Left lung (tissue), 10 donors: Measurements from ENCODE around the gene NTRK2. TPM values are rescaled to one million over a fixed set of nuclear protein-coding genes. Genes with fewer than 3 reads are reported as not detected.

Experiments used
- ATAC-seq: fragments of 200-7000 bp; cut with Tn5 transposase; one replicate; pipeline ENCODE4 v1.9.1; 2020; ENCODE audit warnings: moderate library complexity
- DNase-seq, 4 donors: peaks; one replicate each; pipeline ENCODE4 v3.0.0-alpha.2; 2013 to 2020
- H3K27ac ChIP-seq, 2 donors: fragments of 200-600 bp; sonication (generic) in 1 of 2; one replicate each; pipeline versions ENCODE4 v1.5.0 to v1.8.0; 2020 to 2021
- H3K27me3 ChIP-seq, 2 donors: fragments of 200-600 bp; sonication (generic) in 1 of 2; one replicate each; pipeline versions ENCODE4 v1.5.0 to v1.8.0; 2020 to 2021
- H3K36me3 ChIP-seq, 2 donors: fragments of 200-600 bp; sonication (generic) in 1 of 2; one replicate each; pipeline versions ENCODE4 v1.5.0 to v1.8.0; 2020 to 2021
- H3K4me1 ChIP-seq, 2 donors: fragments of 200-600 bp; one replicate each; pipeline ENCODE4 v1.8.0; 2021
- H3K4me3 ChIP-seq, 2 donors: fragments of 200-600 bp; sonication (generic) in 1 of 2; one replicate each; pipeline versions ENCODE4 v1.5.0 to v1.8.0; 2020 to 2021; ENCODE audit warnings: mild to moderate bottlenecking in 1 of 2
- H3K9me3 ChIP-seq, 2 donors: fragments of 200-600 bp; sonication (generic) in 1 of 2; one replicate each; pipeline versions ENCODE4 v1.5.0 to v1.8.0; 2020 to 2021
- CTCF ChIP-seq, 2 donors: fragments of 200-600 bp; sonication (generic) in 1 of 2; IDR thresholded peaks; one replicate each; pipeline versions ENCODE4 v1.5.0 to v1.8.0; 2021; ENCODE audit warnings: antibody characterized with exemption in 2 of 2
- intact Hi-C, 2 donors: fragments of 100-400 bp; cut with DNase I; formaldehyde crosslinking; loops; one replicate each; pipeline versions ENCODE4 v1.11.2 to v1.14.2; 2022
- polyA plus RNA-seq, 6 donors: library from polyadenylated mRNA; unstranded; fragments of 120-200 nt; gene quantifications; one replicate each; pipeline ENCODE4 v1.2.1, GENCODE V29; 2013; ENCODE audit not compliant: insufficient read length in 6 of 6
- total RNA-seq, 2 donors: library from RNA; stranded (reverse); fragmentation: NEBNext Ultra II Directional; extraction: Animal tissue kit (Norgen Biotek cat#: 25700); gene quantifications; one replicate each; pipeline ENCODE4 v1.2.1, GENCODE V29; 2021
- donor health status: DM: no; HTN: yes; CAD: no.
- donor health status: DM: no; HTN: no; CAD: no.

NTRK2 gene
- total and polyA plus RNA-seq, 8 donors, result 0.29 to 3.8 (median 1.7) TPM

GRCh38 chr9:85046475-85046874, 376.9 kb downstream of the NTRK2 start:
- H3K36me3 ChIP-seq, result no peaks in the 10 kb centered on the region
- TF ChIP-seq CTCF (IDR thresholded peaks at IDR 0.05), result no peak
- H3K27ac ChIP-seq, result no peak overlapping the region
- H3K4me3 ChIP-seq, result no peak overlapping the region
- H3K27me3 ChIP-seq, result peaks cover 0 to 2% of the 10 kb centered on the region in 2 donors
- DNase-seq (no peak), ATAC-seq (no peak)
- no peaks in the 10 kb centered on the region for H3K9me3 ChIP-seq
- intact Hi-C loops, result no loop called here
- H3K4me1 ChIP-seq, result no peaks in the 10 kb centered on the region

- intact Hi-C loops, result no loop called here
- no peak overlapping the region for H3K27ac ChIP-seq
- no peaks in the 10 kb centered on the region for H3K4me1 ChIP-seq
- no peaks in the 10 kb centered on the region for H3K9me3 ChIP-seq
- no peak for TF ChIP-seq CTCF (IDR thresholded peaks at IDR 0.05)
- H3K36me3 ChIP-seq, result no peaks in the 10 kb centered on the region
- no peak for DNase-seq
- no peak for ATAC-seq
- H3K4me3 ChIP-seq, result no peak overlapping the region
- no peaks in the 10 kb centered on the region for H3K27me3 ChIP-seq
Measured at GRCh38 chr9:85053206-85053786, 383.8 kb downstream of the NTRK2 start.

- no peaks in the 10 kb centered on the region for H3K4me1 ChIP-seq
- no peak overlapping the region for H3K4me3 ChIP-seq
- ATAC-seq (no peak), DNase-seq (no peak)
- H3K9me3 ChIP-seq, result no peaks in the 10 kb centered on the region
- no peak overlapping the region for H3K27ac ChIP-seq
- no peaks in the 10 kb centered on the region for H3K27me3 ChIP-seq
- TF ChIP-seq CTCF (IDR thresholded peaks at IDR 0.05), result no peak
- no peaks in the 10 kb centered on the region for H3K36me3 ChIP-seq
- intact Hi-C loops, result no loop called here
Measured at GRCh38 chr9:85054017-85054416, 384.5 kb downstream of the NTRK2 start.

GRCh38 chr9:85055506-85056202, 386.1 kb downstream of the NTRK2 start:
- intact Hi-C loops, result no loop called here

More at GRCh38 chr9:85055506-85056202, 386.1 kb downstream of the NTRK2 start:
- no peak for DNase-seq
- Histone ChIP-seq H3K27me3 (no peaks in the 10 kb centered on the region), H3K4me3 (no peak overlapping the region), H3K4me1 (no peaks in the 10 kb centered on the region), H3K36me3 (no peaks in the 10 kb centered on the region), H3K27ac (no peak overlapping the region), H3K9me3 (no peaks in the 10 kb centered on the region)
- no peak for TF ChIP-seq CTCF (IDR thresholded peaks at IDR 0.05)
- no peak for ATAC-seq
